ENCODE measurements around the gene FOXP2. TPM values are rescaled to one million over a fixed set of nuclear protein-coding genes. Genes with fewer than 3 reads are reported as not detected.
"Not testable (repeated sequence)": the region's sequence is repeated elsewhere in the genome, so short reads cannot be mapped to it uniquely, and the experiment has no call there.

Gene FOXP2
- 0.64 and 1.8 TPM in 2 replicates for total RNA-seq
- polyA plus RNA-seq (2012), result 0.38 TPM

DNA sequence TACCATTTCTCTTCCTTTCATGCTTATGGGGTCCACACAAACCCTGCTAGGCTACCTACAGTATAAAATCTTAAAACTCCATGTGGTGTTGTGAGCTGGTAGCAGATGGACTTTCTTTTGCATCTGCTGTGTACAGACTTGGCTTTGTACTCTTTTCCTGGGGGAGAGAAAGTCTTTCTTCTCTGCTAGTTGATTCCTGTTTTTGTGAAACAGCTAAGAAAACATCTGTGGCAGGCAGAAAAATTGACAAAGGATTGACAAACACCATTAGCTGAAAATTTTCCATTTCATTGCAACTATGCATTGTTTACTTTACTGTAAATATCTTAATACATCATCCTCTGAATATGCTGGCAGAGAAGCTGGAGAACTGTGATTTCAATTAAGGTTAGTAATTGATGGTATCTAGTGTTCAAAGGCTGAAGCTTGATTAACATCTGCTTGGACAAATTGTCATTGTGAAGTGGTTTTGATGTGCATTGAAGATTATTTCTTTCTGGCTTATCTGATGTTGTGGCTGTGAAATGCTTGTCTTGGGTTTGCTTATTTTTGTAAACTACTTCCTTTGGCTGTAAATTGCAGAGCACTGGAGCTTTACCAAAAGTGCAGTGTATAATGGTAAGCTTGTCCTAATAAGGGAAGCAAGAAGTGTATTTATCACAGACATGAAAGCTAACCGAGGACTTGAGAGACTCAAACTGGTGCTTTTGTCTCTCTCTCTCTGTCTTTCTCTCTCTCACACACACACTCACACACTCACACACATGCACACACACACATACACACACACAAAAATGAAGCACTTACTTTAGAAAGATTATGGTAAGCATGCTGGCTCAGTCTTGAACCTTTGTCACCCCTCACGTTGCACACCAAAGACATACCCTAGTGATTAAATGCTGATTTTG is at the start of gene FOXP2:
TSS of gene FOXP2 (plus strand) at position 660 of the 908 bp plus-strand sequence. CDS start 11,697 bp downstream, outside the sequence.
- DNase-seq (ENCODE audit: low read depth), result no peak

- DNase-seq (ENCODE audit: low read depth), result no peak
These were observed 48.8 kb upstream of the FOXP2 start for GRCh38 chr7:114365791-114366190.

DNA sequence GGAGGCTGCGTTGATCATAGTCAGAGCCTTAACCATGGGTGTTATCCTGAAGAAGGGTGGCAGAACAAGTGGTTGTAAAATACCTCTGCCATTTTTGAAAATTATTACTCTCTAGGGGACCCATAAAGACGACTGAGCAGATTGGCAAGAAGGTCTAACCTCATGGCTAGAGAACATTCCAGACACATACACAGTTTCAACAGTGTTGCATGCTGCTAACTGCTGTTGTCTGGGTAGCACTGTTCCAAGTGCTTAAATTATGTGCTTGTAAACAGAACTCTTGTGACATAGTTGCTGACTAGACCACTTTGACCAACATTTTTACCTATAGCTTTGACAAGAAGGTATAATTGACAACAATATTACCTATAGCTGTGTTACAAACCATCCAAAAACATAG is 46.1 kb upstream of the FOXP2 start:
- no peak for DNase-seq (ENCODE audit: low read depth)

DNA sequence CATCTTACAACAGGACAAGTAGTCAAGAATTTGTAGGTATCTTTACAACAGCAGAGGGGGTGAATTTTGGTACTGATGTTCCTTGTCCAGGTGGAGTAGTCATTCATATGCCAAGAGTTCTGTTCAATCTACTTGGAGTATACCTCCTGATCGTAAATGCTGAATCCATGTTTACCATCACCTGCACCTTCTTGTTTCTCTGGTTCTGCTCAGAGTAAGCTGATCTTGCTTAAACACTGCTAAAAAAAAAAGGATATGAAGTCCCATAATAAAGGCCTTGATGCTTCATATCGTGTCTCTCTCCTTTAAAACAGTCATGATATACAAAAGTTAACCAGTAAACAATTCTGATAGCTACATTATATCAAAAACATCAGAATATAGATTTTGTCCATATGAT is 45.3 kb upstream of the FOXP2 start:
- no peak for DNase-seq (ENCODE audit: low read depth)

DNA sequence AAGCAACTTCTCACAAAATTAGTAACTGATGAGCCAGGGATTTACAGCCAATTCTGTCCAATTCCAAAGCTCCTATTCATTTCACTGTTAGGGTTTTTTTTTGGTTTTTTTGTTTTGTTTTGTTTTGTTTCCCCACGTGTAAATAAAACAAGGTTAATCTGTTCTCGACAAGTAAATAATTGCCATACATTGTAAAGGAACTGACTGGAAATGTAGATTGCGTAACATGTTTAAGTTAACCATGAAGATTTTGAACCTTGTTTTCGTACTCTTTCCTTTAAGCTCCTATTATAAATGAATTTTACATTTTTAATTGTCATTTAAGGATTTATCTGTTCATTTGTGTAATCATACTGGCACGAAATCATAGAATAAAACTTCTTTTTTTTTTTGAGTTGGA is 42.0 kb upstream of the FOXP2 start:
- no peak for DNase-seq (ENCODE audit: low read depth)

DNA sequence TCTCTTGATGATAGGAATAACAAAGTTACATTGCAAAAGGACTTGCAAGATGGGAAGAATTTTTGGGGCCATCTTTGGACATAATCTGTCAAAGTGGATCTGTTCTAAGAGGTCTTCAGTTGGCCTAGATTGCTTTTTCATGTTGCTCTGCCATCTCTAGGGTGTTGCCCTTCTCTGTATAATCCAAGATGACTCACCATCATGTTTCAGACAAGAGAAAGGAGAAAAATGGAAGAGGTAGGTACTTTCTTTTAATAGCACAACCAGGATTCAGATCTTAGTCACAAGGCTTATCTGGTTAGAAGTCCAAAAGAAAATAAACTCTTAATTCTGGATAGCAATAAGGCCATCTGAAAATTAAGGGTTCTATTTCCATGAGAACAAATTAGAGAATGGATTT is 38.7 kb upstream of the FOXP2 start:
- DNase-seq (ENCODE audit: low read depth), result no peak

- peak; percentile 38 for DNase-seq (ENCODE audit: low read depth)
These were observed 30.7 kb upstream of the FOXP2 start for GRCh38 chr7:114383946-114384345.

DNA sequence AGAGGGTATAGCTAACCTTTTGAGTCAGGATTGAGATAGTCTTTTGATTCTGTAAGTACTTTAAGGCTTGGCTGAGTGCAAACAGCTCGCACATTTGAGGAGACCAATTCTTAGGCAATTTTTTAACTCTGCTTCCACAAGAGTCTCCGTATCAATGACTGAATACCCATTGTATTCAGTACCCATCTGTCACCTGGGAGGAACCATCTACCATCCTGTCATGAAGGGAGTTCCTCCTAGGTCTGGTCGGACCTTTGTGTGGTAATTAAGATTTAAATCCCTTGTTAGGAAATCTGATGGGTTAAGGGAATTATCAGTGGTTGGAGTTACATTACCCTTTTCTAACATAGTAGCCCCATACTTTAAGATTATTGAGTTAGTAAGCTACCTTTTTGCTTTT is 30.3 kb upstream of the FOXP2 start:
- not testable (repeated sequence) for DNase-seq (ENCODE audit: low read depth)

DNA sequence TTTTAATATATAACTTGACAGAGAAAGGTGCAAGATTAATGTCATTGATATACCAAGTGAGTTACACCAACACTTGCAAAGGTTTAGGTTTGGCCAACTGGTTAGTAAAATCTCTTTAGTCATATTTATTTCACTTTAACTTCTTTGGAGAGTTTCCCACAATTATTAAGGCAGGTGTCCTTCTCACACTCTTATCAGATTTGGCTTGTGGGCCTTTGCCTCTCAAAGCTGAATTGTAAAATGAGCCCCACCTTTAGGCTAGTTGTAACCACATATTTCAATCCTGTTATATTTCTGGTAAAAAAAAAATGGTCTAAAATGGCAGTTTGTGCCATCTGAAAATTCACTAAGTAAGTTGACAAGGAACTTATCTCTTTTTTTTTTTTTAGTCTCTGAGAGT is 26.6 kb upstream of the FOXP2 start:
- no peak for DNase-seq (ENCODE audit: low read depth)

GRCh38 chr7:114392686-114393085 is 21.9 kb upstream of the FOXP2 start:
- peak; percentile 98 for DNase-seq (ENCODE audit: low read depth)

- DNase-seq (ENCODE audit: low read depth), result no peak
These were observed 11.6 kb upstream of the FOXP2 start for GRCh38 chr7:114402876-114403635.

DNA sequence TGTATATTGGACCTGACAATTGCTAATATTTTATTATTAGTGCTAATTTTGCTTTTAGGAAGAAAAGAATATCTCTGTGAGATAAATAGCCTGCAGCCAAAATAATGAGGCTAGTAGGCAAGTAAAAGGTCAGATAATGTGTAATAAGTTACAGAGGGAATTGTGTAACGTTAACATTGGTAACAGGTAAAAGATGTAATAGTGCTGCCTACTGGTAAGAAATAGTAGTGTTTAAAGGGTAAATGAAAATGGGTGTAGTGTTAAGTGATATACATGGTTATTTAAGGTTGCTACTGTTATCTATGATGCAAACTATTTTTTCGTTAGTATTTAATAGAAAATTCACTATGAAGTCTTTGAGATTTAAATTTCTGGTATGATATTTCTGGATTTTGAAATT is 9.2 kb upstream of the FOXP2 start:
- DNase-seq (ENCODE audit: low read depth), result peak; percentile 39

- no peak for DNase-seq (ENCODE audit: low read depth)
These were observed 4.9 kb upstream of the FOXP2 start for GRCh38 chr7:114409750-114410149.

GRCh38 chr7:114412548-114412947 is 2.1 kb upstream of the FOXP2 start:
- no peak for DNase-seq (ENCODE audit: low read depth)

GRCh38 chr7:114413761-114414155 is 857 bp upstream of the FOXP2 start:
- DNase-seq (ENCODE audit: low read depth), result no peak

- no peak for DNase-seq (ENCODE audit: low read depth)
These were observed 712 bp downstream of the FOXP2 start for GRCh38 chr7:114415064-114415989.

- DNase-seq (ENCODE audit: low read depth), result no peak
These were observed 1.7 kb downstream of the FOXP2 start for GRCh38 chr7:114416129-114416990.

GRCh38 chr7:114417290-114417689 is 2.7 kb downstream of the FOXP2 start:
- no peak for DNase-seq (ENCODE audit: low read depth)

DNA sequence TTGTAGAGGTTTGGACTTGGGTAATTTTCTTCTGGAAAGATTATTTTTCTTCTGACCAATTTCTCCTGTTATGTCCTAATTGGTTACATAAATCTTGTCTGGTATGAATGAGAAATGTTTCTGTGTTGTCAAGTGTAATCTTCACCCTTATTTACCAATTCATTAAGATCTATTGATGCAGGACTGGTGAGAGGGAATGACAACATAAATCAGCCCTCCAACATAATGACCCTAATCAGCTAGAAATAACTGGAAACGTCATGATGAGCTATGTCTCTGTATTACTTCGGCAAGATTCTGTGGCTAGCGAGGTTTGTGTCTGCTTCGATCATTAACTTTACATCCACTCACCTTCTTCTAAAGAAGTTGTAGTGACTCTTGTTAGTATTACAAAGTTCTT is 3.5 kb downstream of the FOXP2 start:
- DNase-seq (ENCODE audit: low read depth), result no peak

All from myocyte (in vitro differentiated cells).